A673 (cell line): Measurements from ENCODE around the gene SBF2.

Experiments used
- EZH2 ChIP-seq: fragments of 200-600 bp; sonication (generic); IDR thresholded peaks from 2 replicates; pipeline ENCODE4 v1.6.1; 2017; ENCODE audit warnings: borderline replicate concordance, low read depth, mild to moderate bottlenecking, mixed read lengths, antibody characterized with exemption, low read length; ENCODE audit not compliant: poor library complexity, severe bottlenecking
- TF ChIP-seq, protein P1 (sequence below): fragments of 300-800, 200-600 bp; sonication (generic); conservative IDR thresholded peaks from 2 replicates; pipeline ENCODE4 v1.5.1; 2017; ENCODE audit warnings: low read depth, mild to moderate bottlenecking, antibody characterized with exemption, low read length, moderate library complexity, mixed read lengths

DNA sequence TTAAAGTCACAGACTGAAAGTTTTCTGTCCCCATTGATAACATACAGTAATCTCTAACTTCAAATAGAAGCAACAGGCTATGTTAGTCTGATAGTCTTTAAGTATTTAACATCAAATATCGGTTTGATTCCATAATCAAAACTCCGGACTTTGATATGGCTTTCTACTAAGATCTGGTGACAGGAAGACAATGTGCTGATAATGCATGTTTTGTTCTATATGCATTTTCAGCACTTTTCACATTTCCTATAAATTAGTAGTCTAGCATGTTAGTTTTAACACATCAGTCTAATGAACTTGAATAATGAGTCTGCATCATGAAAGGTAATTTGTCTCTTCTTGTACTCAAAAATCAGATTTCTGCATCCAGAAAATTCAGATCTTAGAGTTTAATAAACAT, 252.7 kb downstream of the SBF2 start:
- TF ChIP-seq, protein P1, sequence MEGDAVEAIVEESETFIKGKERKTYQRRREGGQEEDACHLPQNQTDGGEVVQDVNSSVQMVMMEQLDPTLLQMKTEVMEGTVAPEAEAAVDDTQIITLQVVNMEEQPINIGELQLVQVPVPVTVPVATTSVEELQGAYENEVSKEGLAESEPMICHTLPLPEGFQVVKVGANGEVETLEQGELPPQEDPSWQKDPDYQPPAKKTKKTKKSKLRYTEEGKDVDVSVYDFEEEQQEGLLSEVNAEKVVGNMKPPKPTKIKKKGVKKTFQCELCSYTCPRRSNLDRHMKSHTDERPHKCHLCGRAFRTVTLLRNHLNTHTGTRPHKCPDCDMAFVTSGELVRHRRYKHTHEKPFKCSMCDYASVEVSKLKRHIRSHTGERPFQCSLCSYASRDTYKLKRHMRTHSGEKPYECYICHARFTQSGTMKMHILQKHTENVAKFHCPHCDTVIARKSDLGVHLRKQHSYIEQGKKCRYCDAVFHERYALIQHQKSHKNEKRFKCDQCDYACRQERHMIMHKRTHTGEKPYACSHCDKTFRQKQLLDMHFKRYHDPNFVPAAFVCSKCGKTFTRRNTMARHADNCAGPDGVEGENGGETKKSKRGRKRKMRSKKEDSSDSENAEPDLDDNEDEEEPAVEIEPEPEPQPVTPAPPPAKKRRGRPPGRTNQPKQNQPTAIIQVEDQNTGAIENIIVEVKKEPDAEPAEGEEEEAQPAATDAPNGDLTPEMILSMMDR = no peak
- no peak for TF ChIP-seq EZH2
